ENCODE measurements around the gene CYSTM1. TPM values are rescaled to one million over a fixed set of nuclear protein-coding genes. Genes with fewer than 3 reads are reported as not detected.
A peak's percentile ranks its signal among the peaks of the same experiment; 100 is the strongest.

CYSTM1 gene
- total RNA-seq, 1 donor from 2014 or later, result 13.0 TPM

DNA sequence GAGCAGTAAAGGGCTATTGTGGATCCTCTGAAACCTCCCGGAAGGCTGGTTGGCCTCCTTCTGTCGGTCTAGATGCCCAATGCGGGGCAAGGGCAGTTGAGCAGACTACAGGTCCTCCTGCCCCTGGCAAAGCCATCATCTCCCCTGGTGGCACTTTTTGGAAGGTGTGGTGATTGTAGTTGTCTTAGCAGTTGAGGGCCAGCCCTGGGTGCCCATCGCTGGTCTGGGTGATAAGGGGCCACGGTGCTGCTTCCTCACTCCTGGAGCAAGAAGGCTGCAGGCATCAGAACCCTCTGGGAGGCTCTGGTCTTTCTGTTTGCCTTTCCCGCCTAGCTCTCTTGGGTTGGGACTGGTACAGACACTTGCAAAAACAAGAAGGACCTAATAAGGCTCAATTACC is 63.8 kb downstream of the CYSTM1 start:
- DNase-seq, result no peak

GRCh38 chr5:140239461-140239860 is 64.5 kb downstream of the CYSTM1 start:
- no peak for DNase-seq

GRCh38 chr5:140239939-140240700 is 65.1 kb downstream of the CYSTM1 start:
- no peak for DNase-seq

DNA sequence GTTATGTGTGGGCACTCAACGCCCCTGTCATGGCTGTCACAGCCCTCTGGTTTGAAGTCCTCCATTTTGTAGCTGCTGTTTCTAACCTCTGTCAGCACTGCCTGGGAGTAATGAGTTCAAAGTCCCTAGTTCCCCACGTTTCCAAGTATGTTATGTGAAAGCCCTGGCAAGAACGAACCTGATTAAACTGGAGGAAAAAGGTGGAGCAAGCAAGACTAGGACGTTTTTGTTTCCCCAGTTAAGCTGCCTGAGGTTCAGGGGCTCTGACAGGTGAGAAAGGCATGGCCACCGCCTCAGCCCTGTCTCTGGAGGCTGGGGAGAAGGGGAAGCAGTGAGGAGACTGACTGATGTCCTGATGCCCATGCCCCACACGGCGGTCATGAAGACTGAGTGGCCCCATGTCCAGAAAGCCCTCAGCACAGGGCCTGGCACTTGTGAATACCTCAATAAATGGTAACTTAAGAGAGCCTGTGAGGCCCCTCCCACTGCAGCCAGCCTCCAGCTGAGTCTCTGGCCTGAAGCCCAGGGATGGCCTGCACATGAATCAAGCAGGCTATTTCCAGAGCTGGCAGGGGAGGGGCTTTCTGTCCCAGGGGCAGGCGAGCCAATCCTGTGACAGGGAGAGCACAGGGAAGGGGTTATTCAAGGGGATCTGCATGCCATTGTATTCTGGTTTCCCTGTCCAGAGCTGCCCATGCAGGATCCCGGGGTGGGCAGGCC is 66.2 kb downstream of the CYSTM1 start:
- peak; percentile 75 for DNase-seq

DNA sequence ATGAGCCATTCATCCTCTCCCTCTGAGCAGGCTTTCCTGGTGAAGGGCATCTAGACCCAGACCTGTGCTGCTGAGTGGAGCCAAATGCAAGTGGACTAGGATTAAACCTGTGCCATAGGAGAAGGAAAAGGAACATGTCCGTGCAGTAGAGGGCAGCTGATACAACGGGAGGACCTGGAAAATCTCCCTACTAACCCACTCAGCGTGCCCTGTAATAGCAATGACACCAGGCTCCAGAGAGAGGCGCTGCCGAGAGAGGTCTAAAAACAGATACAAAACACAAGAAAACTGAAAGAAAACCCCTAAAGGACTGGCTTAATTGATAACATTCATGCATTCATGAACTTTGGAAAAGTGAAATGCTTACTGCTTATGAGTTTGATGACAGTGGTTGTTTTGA is 67.1 kb downstream of the CYSTM1 start:
- DNase-seq, result no peak

- DNase-seq, result no peak
These were observed 68.0 kb downstream of the CYSTM1 start for GRCh38 chr5:140242890-140243585.

DNA sequence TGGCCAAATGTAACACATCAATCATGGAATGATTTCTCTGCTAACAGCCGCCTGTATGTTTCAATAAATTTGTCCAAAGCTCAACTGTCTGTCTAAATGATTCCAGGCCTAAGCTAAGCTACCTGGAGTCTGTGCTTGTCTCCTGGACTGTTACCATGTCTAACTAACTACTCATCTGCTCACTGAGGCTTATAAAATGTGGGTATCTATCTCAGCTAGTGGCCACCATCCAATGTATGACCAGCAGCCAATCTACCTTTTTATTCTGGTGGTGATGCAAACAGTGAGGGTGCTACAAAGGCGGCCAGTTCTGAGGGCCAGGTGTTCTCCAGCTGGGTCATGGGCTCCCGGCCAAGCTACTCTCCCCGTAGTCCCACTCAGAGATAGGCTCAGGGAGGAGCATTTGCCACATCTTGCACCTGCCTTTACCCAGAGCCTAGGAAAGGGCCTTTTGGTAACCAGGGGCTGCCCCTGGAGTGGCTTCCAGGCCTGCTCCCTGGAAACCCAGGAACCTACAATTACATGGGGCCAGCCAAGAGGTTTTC is 68.8 kb downstream of the CYSTM1 start:
- no peak for DNase-seq

- peak; percentile 70 for DNase-seq
These were observed 69.6 kb downstream of the CYSTM1 start for GRCh38 chr5:140244525-140245025.

DNA sequence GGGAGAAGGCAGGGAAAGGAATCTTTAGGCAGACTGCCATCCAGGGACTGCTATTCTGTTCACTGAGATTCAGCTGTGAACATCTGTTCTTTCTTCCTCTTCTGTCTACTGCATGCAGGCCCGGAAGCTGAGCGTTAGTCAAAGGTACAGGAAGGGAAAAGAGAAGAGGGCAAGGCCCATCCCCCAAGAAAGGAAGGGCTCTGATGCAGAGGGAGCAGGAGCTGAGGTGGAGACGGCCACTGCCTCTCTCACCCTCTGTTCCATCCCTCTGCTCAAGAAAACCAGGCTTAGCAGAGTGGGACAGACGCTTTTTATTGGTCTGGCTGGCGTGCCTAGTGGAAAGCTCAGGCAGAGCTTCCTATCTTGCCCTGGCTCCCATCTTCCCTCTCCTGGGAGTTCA is 70.4 kb downstream of the CYSTM1 start:
- no peak for DNase-seq

DNA sequence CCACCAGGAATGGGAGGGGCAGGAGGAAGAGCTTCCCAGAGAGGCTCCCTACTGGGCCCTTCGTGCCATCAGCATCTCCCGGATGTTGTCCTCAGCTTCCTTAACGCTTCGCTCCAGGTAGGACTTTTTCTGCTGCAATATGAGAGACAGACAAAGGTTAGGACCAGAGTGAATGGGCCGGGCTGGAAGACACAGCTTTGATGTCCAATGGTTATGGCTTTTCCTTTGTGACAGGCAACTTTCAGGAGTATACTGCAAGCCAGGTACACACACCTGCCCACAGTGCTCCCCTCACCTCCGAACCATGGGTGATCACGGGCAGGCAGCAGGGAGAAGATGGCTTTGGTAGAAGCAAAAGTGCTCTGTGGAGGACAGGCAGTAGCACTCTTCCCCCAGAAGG is 70.9 kb downstream of the CYSTM1 start:
- DNase-seq, result no peak

DNA sequence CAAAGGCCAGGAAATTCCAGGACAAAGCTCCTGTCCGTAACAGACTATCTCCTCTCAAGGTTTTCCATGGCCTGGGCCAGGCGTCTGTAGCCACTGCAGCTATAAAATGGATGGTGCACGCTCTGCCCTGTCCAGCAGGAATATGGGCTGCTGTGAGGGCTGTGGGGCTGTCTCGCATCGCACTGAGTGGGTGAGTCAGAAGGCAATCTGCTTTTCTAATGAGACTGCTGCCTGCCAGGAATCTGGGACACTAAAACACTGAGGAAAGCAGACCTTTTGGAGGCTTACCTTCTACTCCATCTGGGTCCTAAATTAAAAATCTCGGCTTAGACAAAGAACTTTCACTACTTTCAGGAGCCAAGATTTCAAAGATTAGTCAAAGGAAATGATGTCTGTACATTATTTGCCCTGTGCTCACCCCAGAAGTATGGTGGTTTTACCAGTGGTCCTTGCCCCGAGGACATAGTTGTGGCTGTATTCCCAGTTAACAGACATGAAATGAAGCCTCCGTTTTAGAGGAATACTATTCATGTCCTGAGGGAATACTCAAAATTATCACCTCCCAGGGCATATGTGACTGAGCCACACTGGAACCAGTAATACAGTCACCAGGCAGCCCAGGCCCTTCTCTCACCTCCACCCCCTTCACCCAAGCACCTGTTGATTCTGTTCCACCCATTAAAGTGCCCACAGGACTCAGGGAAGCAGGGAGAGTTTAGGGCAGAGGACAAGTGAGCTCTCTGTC is 71.6 kb downstream of the CYSTM1 start:
- no peak for DNase-seq

DNA sequence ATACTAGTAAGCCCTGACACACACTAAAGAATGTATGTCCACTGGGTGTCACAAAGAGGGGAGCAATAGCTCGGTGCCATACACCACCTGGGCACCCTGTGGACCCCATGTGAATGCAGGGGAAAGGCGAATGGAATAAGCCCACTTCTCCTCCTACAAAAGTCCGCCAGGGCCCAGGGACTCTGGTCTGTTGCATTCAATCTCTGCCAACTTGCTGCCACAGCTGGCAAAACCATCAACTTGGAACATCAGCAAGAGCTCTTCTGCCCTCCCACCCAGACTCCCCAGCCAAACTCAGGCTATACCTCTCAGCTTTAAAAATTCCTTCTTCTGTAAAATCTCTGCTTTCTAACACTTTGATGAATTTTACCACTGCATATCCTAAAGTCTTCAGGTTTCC is 73.4 kb downstream of the CYSTM1 start:
- no peak for DNase-seq

GRCh38 chr5:140249536-140249935 is 74.5 kb downstream of the CYSTM1 start:
- no peak for DNase-seq

DNA sequence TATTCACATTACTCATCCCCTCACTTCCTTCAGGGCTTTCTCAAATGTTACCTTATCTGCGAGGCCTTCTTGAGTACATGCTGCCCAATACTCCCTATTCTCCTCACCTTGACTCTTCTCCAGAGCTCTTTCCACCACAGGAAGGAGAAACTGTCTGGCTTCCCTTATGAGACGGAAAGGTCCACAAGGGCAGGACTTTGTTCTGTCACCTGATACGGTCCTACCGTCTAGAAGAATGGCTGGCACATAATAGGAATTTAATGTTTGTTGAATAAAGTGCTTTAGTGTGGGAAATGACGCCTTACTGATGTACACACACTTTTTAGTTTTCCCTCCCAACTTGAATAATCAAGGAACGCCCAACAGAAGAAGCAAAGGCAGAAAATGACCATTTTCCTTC is 75.4 kb downstream of the CYSTM1 start:
- no peak for DNase-seq

- no peak for DNase-seq
These were observed 76.6 kb downstream of the CYSTM1 start for GRCh38 chr5:140251527-140251973.

DNA sequence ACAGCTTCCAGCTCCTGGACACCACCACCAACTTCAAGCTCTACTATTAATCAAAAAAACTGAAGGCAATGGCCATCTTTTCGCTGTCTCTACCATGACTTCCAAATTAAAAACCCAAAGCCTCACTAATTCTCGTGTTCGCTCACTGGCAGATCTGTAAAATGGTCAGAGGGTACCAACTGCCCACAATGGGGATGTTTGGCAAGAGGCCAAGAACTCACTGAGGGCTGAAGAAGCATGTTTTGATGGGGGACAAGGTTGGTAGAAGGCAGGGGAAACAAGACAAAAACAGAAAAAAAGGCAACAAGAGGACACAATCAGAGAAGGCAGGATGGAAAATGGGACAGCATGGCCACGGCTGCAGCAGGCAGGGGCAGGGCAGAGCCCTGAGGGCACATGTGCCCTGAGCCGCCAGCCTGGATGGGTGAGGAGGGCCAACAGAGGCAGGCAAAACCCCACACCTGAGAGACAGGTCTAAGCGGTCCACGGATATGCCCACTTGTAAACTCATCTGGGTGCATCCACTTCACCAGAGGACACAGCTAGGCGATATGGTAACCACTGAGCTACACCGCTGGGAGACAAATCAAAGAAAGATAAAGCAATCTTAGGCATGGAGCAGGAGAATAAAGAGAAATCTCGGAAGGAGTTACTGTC is 77.6 kb downstream of the CYSTM1 start:
- DNase-seq, result no peak

DNA sequence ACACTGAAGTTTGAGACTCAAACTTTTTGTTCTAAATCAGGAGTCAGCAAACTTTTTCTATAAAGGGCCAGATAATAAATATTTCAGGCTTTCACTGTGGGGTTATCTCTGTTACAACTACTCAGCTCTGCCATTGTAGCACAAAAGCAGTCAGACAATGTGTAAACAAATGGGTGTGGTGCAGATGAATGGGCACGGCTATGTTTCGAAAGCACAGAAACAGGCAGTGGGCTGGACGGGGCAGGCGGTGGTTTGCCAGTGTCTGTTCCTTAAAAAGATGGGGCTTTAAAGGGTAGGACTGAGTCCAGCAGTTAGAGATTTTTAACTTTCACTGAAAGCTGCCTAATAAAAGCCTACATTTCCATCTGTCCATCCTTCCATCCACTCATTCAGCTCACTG is 79.0 kb downstream of the CYSTM1 start:
- no peak for DNase-seq

DNA sequence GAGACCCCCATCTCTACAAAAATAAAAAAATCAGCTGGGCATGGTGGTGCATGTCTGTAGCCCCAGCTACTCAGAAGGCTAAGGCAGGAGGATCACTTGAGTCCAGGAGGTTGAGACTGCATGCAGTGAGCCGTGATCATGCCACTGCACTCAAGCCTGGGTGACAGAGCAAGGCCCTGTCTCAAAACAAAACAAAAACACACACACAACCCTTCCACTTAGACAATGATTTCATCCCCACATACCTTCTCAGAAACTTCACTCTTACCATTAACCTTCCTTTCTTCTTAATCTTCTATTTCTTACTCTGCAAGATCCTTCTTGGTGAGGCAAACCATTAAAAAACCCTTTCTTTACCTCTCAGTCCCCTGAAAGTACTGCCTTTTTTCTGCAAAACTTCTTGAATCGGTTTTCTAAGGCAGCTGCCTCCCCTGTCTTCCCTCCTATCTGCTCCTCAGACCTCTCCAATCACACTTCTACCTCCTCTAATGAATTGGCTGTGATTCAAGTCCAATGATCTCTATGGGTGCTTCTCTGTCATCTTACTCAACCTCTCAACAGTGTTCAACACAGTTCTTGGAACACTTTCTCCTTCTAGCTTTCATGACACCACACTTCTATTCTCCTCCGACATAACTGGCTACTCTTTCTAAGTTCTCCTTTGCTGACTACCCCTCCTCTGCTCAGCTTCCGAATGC is 80.6 kb downstream of the CYSTM1 start:
- DNase-seq, result no peak

DNA sequence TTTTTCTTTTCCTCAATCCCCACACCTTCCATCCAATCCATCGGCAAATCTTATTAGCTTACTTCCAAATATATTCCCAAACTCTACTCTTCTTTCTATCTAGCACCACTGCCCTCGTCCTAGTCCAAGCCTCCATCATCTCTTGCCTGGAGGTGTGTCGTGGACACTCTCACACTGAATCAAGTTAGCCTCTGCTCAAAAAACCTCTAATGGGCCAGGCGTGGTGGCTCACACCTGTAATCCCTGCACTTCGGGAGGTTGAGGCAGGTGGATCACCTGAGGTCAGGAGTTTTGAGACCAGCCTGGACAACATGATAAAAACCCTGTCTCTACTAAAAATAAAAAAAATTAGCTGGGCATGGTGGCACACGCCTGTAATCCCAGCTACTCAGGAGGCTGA is 81.7 kb downstream of the CYSTM1 start:
- DNase-seq, result no peak

DNA sequence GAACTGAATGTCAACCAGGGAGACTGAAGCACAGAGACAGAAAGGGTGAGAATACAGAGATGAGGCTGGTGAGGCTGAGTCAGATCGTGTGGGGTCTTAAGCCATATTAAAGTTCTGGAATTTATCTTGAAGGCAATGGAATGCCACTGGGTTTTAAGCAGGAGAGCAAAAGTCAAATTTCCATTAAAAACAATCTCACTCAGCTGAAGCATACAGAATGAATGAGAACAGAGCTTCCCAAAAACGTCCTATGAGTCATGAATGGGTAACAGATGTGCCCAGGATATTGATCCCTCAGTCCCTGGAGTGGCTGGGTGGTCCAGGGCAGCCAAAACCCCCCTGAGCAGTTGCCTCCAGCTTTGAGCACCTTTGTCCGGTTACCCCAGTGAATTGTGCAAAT is 83.0 kb downstream of the CYSTM1 start:
- DNase-seq, result no peak

DNA sequence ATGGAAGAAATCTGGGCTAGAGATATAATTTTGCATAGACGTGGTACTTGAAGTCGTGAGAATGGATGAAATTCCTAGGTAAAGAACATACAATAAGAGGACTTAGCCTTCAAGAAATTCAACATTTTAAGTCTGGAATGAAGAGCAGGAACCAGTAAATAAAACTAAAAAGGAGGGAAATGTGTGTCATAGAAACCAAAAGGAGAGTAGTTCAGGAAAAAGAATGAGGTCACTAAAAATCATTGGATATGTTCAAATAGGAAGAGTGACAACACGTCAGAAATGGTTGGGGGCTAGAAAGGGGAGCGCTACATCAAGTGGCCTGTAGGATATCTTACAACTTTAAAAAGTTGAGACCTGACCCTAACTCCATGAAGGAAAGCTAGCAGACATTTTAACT is 83.9 kb downstream of the CYSTM1 start:
- DNase-seq, result no peak

All from skin of body (tissue), 2 donors.